Measurements from ENCODE around the gene RRAS.

DNA sequence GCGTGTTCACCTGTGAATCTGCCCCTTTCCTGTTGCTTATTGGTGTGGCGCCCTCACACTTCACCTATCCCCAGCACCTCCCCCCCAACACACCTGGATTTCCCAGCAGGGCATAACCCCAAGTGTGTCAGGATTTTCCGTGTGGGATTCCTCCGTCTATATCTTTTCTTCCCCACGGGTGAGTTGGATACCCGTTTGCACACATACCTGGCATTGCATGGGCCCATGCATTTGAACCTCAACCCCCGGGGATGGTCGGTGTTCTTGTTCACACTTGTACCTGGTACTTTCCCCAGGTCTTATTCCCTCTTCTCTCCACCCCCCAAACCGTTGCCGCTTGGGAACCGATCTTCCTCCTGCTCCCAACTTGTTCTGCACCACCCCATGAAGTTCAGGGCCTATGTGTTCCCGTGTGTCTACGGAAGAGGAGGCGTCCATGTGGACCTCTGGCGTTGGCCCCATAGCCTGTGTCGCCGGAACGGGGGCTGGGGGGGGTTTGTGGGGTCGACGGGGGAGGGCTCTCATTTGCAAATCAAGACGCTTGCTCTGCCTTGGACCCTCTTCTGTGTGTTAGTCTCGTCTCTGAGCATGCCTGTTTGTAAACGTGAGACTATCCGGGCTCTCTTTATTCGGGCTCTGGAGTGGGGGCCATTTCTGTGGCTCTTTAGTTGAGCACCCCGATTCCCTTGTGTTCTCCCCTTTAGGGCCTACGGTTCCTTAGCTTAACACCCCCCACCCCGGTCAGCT, 47.3 kb downstream of the RRAS start:
- TF ChIP-seq, protein P1, sequence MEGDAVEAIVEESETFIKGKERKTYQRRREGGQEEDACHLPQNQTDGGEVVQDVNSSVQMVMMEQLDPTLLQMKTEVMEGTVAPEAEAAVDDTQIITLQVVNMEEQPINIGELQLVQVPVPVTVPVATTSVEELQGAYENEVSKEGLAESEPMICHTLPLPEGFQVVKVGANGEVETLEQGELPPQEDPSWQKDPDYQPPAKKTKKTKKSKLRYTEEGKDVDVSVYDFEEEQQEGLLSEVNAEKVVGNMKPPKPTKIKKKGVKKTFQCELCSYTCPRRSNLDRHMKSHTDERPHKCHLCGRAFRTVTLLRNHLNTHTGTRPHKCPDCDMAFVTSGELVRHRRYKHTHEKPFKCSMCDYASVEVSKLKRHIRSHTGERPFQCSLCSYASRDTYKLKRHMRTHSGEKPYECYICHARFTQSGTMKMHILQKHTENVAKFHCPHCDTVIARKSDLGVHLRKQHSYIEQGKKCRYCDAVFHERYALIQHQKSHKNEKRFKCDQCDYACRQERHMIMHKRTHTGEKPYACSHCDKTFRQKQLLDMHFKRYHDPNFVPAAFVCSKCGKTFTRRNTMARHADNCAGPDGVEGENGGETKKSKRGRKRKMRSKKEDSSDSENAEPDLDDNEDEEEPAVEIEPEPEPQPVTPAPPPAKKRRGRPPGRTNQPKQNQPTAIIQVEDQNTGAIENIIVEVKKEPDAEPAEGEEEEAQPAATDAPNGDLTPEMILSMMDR (IDR thresholded peaks at IDR 0.05): no peak
- TF ChIP-seq POLR2A (IDR thresholded peaks at IDR 0.05) (no peak), POLR2AphosphoS5 (IDR thresholded peaks at IDR 0.05) (no peak), EP300 (IDR thresholded peaks at IDR 0.05) (no peak)

All from upper lobe of left lung (tissue), 4 donors.